Choroid plexus epithelial cell (primary cell): ENCODE results near the gene CTPS1.

ENCODE experiments used
- DNase-seq: peaks from one replicate; pipeline ENCODE4 v3.0.0-alpha.2; 2010; ENCODE audit warnings: low read depth
- H3K4me3 ChIP-seq: 2 replicates; pipeline ENCODE4 v1.5.1; 2011; ENCODE audit warnings: low read depth, mild to moderate bottlenecking, control low read depth, low read length, moderate library complexity
- CTCF ChIP-seq: conservative IDR thresholded peaks from 2 replicates; pipeline ENCODE4 v1.5.1; 2011; ENCODE audit warnings: low read depth, mild to moderate bottlenecking, control low read depth, inconsistent platforms, low read length, moderate library complexity

Gene CTPS1

GRCh38 chr1:41020654-41021053 is 41.2 kb downstream of the CTPS1 start:
- DNase-seq: no peak
- H3K4me3 ChIP-seq: no peak overlapping the region
- TF ChIP-seq CTCF: no peak

- no peak within 1 kb of the TSS for H3K4me3 ChIP-seq
- peak; percentile 45 for TF ChIP-seq CTCF
- peak; percentile 66 for DNase-seq
These were observed 42.2 kb downstream of the CTPS1 start, which contains the start of gene SLFNL1 for GRCh38 chr1:41021526-41022308. Gene SLFNL1, minus strand, starts transcription at chr1:41021725. Its CDS starts 1,065 bp downstream, at chr1:41020660.

- DNase-seq: no peak
- no peak for TF ChIP-seq CTCF
These were observed 42.9 kb downstream of the CTPS1 start for GRCh38 chr1:41022424-41022823.

GRCh38 chr1:41023279-41023990 is 43.9 kb downstream of the CTPS1 start:
- peak; percentile 68 for TF ChIP-seq CTCF

More at GRCh38 chr1:41022424-41022823, 42.9 kb downstream of the CTPS1 start:
- H3K4me3 ChIP-seq: no peak overlapping the region

GRCh38 chr1:41024953-41025352 is 45.5 kb downstream of the CTPS1 start:
- no peak overlapping the region for H3K4me3 ChIP-seq
- DNase-seq: no peak
- TF ChIP-seq CTCF: no peak

More at GRCh38 chr1:41023279-41023990, 43.9 kb downstream of the CTPS1 start:
- no peak overlapping the region for H3K4me3 ChIP-seq
- peak; percentile 45 for DNase-seq

GRCh38 chr1:41025979-41026819 is 46.7 kb downstream of the CTPS1 start:
- no peak overlapping the region for H3K4me3 ChIP-seq
- no peak for DNase-seq

More at GRCh38 chr1:41025979-41026819, 46.7 kb downstream of the CTPS1 start:
- TF ChIP-seq CTCF: no peak
